AG04450 (cell line): ENCODE measurements around the gene KLHL30. TPM values are rescaled to one million over a fixed set of nuclear protein-coding genes. Genes with fewer than 3 reads are reported as not detected.

Experiments used
- CTCF ChIA-PET: fragments of 300-600, 350-600 bp; formaldehyde crosslinking; extraction: SDS; loops from one replicate; lab custom pipeline; 2022; ENCODE audit warnings: antibody characterized with exemption, inconsistent platforms; lab: Charles Lee
- POLR2A ChIA-PET: fragments of 350-600 bp; formaldehyde crosslinking; extraction: SDS; loops from one replicate; lab custom pipeline; 2021; ENCODE audit warnings: antibody characterized with exemption, inconsistent platforms; lab: Yijun Ruan, JAX
- DNase-seq: peaks from one replicate; pipeline ENCODE4 v3.0.0-alpha.2; 2011; ENCODE audit warnings: low read depth, low spot score
- H3K27ac ChIP-seq: one replicate; pipeline ENCODE4 v1.5.1; 2012; ENCODE audit warnings: low read depth, low read length, control low read depth
- H3K27me3 ChIP-seq: one replicate; pipeline ENCODE4 v1.6.0; 2012; ENCODE audit warnings: low read length; ENCODE audit not compliant: control insufficient read depth, insufficient read depth
- H3K4me3 ChIP-seq: 2 replicates; pipeline ENCODE4 v1.5.1; 2011; ENCODE audit warnings: mild to moderate bottlenecking, low read depth, low read length, control low read depth
- H3K9me3 ChIP-seq: 2 replicates; pipeline ENCODE4 v1.5.1; 2012; ENCODE audit warnings: low read length; ENCODE audit not compliant: control insufficient read depth, insufficient read depth
- polyA plus RNA-seq: library from polyadenylated mRNA; depleted of rRNA; stranded (reverse); fragments of >200 nt; gene quantifications from 2 replicates; pipeline ENCODE4 v1.2.3, GENCODE V29; 2011
- TF ChIP-seq, protein P1 (sequence below): IDR thresholded peaks from 2 replicates; pipeline ENCODE4 v1.5.1; 2011; ENCODE audit warnings: low read depth, low read length, control low read depth, inconsistent platforms

KLHL30 gene
- polyA plus RNA-seq, 1 experiment: not detected

DNA sequence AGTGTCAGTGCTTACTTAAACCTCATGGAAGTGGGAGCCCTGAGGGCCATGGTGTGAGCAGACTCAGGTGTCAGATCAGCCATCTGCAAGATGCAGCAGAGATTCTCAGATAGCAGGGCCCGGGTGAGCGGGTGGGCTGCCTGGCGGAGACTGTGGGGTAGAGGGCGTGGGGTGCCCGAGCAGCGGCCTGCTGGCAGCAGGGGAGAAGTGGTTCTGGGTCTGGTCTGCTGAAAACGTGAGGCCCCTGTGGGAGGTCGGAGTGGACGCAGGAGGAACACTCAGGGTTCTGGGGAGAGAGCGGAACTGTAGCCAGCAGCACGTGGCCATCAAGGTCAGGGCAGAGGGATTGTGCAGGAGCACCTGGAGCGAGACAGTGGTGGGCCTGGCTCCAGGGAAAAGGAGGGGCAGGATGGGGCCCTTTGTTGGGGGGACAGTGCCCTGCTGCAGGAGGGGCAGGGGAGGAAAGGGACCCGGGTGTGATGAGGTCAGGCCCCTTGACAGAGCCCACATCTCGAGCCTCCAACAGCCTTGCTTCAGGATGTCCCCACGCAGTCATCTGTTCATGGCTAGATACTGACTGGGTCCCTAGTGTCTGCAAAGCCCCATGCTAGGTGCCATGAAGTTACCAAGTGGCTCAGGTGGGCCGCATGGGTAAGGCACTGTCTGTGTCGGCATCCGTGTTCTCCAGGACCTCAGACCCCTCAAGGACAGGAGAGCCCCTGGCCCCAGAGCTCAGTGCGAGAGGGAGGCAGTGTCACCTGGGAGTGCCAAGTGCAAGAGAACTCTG is 41.1 kb upstream of the KLHL30 start:
- POLR2A ChIA-PET: no interaction called here
- no peak for DNase-seq
- Histone ChIP-seq H3K9me3 (peaks cover 9% of the 10 kb centered on the region; the same call in 1 of the 2 replicates), H3K27me3 (no peaks in the 10 kb centered on the region), H3K4me3 (no peak overlapping the region), H3K27ac (no peak overlapping the region)
- CTCF ChIA-PET: interaction anchor here (0.6 kb wide), 1 partner anchor 166 kb away, joined by 3 read pairs; no protein-coding TSS in a partner anchor
- TF ChIP-seq, protein P1, sequence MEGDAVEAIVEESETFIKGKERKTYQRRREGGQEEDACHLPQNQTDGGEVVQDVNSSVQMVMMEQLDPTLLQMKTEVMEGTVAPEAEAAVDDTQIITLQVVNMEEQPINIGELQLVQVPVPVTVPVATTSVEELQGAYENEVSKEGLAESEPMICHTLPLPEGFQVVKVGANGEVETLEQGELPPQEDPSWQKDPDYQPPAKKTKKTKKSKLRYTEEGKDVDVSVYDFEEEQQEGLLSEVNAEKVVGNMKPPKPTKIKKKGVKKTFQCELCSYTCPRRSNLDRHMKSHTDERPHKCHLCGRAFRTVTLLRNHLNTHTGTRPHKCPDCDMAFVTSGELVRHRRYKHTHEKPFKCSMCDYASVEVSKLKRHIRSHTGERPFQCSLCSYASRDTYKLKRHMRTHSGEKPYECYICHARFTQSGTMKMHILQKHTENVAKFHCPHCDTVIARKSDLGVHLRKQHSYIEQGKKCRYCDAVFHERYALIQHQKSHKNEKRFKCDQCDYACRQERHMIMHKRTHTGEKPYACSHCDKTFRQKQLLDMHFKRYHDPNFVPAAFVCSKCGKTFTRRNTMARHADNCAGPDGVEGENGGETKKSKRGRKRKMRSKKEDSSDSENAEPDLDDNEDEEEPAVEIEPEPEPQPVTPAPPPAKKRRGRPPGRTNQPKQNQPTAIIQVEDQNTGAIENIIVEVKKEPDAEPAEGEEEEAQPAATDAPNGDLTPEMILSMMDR: no peak

DNA sequence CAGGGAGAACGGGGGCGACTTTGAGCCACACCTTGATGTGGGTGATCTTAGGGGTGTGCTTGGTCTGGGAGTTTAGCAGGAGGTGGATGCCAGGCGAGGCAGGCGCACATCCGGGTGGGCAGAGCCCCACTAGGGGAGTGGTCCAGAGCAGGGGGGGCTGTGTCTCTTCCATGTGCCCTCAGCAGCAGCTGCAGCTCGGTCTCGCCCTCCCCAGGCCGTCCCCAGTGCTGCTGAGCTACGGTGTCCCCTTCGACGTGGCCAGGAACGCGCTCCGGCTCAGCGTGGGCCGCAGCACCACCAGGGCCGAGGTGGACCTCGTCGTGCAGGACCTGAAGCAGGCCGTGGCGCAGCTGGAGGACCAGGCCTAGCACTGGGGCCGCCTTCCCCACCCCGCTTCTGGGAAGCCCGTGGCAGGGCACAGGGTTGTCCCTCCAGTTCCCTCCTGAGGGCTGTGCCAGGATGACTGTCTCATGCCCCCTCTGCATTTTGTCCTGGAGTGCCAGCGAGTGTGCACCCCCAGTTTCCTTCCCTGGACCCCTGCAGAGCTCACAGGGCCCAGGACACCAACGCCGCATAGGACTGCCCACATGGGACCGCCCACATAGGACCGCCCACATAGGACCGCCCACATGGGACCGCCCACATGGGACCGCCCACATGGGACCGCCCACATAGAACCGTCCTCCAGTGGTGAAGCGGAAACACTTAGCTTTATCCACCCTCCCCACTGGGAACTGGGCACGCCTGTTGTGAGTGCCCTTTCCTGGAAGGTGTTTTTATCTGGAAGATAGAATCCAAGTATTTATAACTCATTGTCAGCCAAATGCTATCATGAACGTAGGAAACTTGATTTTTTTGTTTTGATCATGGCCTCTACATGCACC is 40.2 kb upstream of the KLHL30 start:
- TF ChIP-seq, protein P1: no peak
- ChIA-PET CTCF (interaction anchor here (0.6 kb wide), 2 partner anchors 165 to 175 kb away, joined by 3 read pairs; no protein-coding TSS in a partner anchor), POLR2A (interaction anchor here (0.5 kb wide), 1 partner anchor 137 kb away, joined by 3 read pairs; no protein-coding TSS in a partner anchor)
- Histone ChIP-seq H3K9me3 (peaks cover 9% of the 10 kb centered on the region; the same call in 1 of the 2 replicates), H3K27ac (no peak overlapping the region), H3K4me3 (no peak overlapping the region), H3K27me3 (no peaks in the 10 kb centered on the region)
- peak; percentile 23 for DNase-seq

DNA sequence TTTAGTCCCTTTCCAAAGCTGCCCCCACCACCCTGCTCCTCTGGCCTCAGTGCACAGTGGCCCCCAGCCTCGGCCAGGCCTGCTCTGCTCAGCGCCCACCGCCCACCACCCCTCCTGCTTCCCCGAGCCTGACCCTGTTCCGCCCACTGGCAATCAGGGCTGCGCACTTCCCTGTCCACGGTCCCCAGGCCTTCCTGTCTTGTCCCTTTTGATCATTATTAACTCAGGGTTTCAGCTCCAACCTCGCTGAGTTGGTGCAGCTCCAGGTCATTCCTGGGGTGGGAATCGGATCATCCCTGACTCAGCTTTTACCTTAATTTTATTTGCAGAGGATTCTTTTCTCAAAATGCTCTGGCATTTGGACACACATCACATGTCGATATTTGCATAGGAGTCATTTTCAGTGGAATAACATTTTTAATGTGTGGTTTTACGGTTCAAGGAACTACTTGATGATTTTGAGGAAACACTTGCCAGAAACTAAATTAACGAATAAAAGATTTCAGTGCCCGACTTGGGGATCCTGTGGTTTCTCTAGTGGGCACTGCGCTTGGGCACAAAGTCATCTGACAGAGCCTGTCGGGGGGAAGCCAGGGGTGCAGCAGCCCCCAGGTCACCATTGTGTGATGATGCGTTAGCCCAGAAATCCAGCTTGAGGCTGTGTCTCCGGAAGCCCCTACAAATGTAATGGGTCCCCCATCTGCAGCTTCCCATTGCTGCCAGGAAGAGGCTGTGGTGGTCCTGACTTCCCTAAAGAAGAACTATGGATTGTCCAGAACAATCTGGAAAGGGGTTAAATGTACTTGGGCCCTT is 39.4 kb upstream of the KLHL30 start:
- Histone ChIP-seq H3K27ac (no peak overlapping the region), H3K27me3 (no peaks in the 10 kb centered on the region), H3K4me3 (no peak overlapping the region), H3K9me3 (peaks cover 9% of the 10 kb centered on the region; the same call in 1 of the 2 replicates)
- ChIA-PET CTCF (interaction anchor here (0.6 kb wide), 1 partner anchor 176 kb away, joined by 3 read pairs; no protein-coding TSS in a partner anchor), POLR2A (no interaction called here)
- no peak for DNase-seq
- TF ChIP-seq, protein P1: no peak

DNA sequence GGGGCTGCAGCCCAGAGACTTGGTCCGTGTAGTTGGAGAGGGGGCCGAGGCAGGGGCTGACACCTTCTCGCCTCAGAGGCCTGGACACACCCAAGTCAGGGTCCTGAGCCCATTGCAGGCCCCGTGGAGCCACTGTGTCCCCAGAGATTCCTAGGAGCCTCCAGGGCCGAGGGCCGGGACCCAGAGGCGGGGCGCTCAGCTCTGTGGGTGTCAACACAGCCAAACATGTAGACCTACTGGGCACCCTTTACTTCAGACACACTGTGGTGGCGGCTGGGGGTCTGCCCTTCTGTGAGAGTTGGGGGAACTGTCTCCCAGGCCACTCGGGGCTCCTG is 38.8 kb upstream of the KLHL30 start:
- H3K4me3 ChIP-seq: no peak overlapping the region
- no peak for DNase-seq
- ChIA-PET POLR2A (no interaction called here), CTCF (no interaction called here)
- peaks cover 9% of the 10 kb centered on the region; the same call in 1 of the 2 replicates for H3K9me3 ChIP-seq
- TF ChIP-seq, protein P1: no peak
- H3K27me3 ChIP-seq: no peaks in the 10 kb centered on the region
- no peak overlapping the region for H3K27ac ChIP-seq
